ENCODE measurements around the gene GCHFR. TPM values are rescaled to one million over a fixed set of nuclear protein-coding genes. Genes with fewer than 3 reads are reported as not detected.
A peak's percentile ranks its signal among the peaks of the same experiment; 100 is the strongest.

Gene GCHFR
- polyA plus RNA-seq, 2 donors = 42.9 to 87.9 TPM

DNA sequence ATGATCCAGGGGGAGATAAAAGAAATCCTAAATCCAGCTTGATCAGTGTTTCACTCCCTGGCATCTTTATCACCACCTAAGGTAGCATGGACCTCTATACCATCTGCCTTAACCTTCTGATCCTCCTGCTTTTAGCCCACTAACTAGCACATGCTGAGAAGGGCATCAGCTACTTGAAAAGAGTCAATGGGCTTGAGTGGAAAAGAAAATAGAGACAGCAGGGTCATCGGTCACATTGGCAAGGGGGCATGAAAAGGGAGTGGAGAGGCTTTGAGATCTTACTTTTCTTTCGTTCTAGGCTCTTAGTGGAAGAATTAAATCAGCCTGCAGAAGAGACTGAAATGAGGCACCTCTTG, 42.8 kb downstream of the GCHFR start:
- peak overlapping the region; percentile 93 to 98 for H3K4me3 ChIP-seq (ENCODE audit: low read depth in 1 of 2, low read length in 2 of 2)
- H3K27ac ChIP-seq (ENCODE audit: low read depth in 2 of 2, low read length in 1 of 2) = peak overlapping the region; percentile 96 to 97
- H3K4me1 ChIP-seq (ENCODE audit: control insufficient read depth in 2 of 2, insufficient read depth in 2 of 2, low read length in 1 of 2) = peaks cover 2 to 4% of the 10 kb centered on the region in 2 donors
- WGBS, 2 donors = 0 to 1% methylated on average over 2 of the region's 2 CpGs
- peaks cover 3 to 17% of the 10 kb centered on the region in 2 donors for H3K36me3 ChIP-seq (ENCODE audit: control insufficient read depth in 2 of 2, insufficient read depth in 2 of 2, low read length in 1 of 2)
- H3K9me3 ChIP-seq (ENCODE audit: control insufficient read depth in 2 of 2, insufficient read depth in 1 of 2, low read depth in 1 of 2, low read length in 1 of 2) = no peaks in the 10 kb centered on the region
- no peaks in the 10 kb centered on the region for H3K27me3 ChIP-seq (ENCODE audit: control insufficient read depth in 1 of 2, insufficient read depth in 2 of 2, low read length in 2 of 2)

DNA sequence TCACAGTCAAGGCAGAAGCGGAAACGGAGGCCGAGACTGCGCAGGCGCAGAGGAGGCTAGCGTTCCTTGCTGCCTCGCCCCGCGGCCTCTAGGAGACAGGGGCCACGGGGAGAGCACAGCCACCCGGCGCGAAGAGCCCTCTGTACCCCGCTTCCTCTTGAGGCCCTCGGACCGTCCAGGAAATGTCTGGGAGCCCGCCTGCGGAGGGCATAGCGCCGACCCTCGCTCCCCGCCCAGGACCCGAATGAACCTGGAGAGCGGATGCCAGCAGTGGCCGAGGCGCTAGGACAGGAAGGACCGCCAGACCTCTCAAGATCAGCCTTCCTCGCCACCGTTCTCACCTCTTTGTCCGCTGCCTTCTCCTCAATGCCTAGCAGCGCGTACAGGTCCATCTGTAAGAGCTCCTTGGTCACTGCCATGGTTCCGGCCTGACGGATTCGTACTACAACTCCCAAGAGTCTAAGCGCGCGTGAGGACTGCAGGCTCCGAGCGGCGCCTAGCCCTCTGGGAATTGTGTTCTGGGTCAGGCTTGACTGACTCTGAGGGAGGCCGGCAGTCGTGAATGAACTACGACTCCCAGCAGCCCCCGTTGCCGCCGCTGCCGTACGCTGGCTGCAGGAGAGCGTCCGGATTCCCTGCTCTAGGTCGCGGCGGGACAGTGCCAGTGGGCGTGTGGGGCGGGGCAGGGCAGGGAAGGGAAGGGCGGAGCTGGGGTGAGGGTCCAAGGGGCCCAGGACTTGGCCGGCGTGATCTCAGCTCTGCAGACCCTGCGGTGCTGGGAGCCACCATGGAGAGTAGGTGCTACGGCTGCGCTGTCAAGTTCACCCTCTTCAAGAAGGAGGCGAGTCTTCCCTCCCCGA, 43.4 kb downstream of the GCHFR start, which contains the start of the genes DNAJC17 and ZFYVE19:
DNAJC17 (minus strand) TSS at position 446 of the 860 bp plus-strand sequence; CDS start at position 419, 27 bp downstream.
ZFYVE19 (plus strand) TSS at position 62 of the 860 bp plus-strand sequence; CDS start at position 563, 501 bp downstream.
- Histone ChIP-seq H3K9me3 (ENCODE audit: control insufficient read depth in 2 of 2, insufficient read depth in 1 of 2, low read depth in 1 of 2, low read length in 1 of 2) (no peaks in the 10 kb centered on the region), H3K36me3 (ENCODE audit: control insufficient read depth in 2 of 2, insufficient read depth in 2 of 2, low read length in 1 of 2) (peaks cover 3 to 17% of the 10 kb centered on the region in 2 donors), H3K27me3 (ENCODE audit: control insufficient read depth in 1 of 2, insufficient read depth in 2 of 2, low read length in 2 of 2) (no peaks in the 10 kb centered on the region), H3K4me1 (ENCODE audit: control insufficient read depth in 2 of 2, insufficient read depth in 2 of 2, low read length in 1 of 2) (peaks cover 2% of the 10 kb centered on the region in 2 donors), H3K4me3 (ENCODE audit: low read depth in 1 of 2, low read length in 2 of 2) (peak within 1 kb of the TSS; percentile 93 to 98), H3K27ac (ENCODE audit: low read depth in 2 of 2, low read length in 1 of 2) (peak within 1 kb of the TSS; percentile 96 to 97)
- WGBS, 2 donors = 0% methylated on average over 62 to 64 of the region's 64 CpGs

DNA sequence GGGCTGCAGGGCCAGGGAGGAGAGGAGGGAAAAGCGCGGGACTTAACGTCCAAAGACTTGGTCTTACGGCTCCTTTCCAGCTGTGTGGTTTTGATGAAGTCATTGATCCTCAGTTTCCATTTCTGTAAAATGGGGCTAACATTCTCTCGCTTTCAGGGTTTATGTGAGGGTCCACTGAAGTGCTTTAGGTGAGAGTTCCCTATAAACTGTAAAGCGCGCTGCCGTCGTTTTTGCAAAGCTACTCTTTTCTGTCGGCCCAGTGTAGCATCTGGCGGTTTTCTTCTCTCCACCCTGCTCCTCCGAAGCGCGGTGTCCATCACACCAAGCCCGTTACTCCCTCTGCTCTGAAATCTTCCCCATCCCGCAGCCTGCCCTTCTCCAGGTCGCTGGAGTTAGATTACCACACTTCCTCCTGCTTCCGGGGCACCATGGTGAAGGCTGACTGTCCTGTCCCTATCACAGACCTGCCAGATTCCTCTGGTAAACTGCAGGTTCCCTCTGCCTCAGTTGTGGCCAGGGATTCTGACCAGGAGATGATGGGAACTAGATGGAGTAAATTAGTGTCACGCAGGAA, 44.1 kb downstream of the GCHFR start:
- peak overlapping the region; percentile 72 to 80 for H3K27ac ChIP-seq (ENCODE audit: low read depth in 2 of 2, low read length in 1 of 2)
- peaks cover 3 to 22% of the 10 kb centered on the region in 2 donors for H3K36me3 ChIP-seq (ENCODE audit: control insufficient read depth in 2 of 2, insufficient read depth in 2 of 2, low read length in 1 of 2)
- H3K4me3 ChIP-seq (ENCODE audit: low read depth in 1 of 2, low read length in 2 of 2) = peak overlapping the region; percentile 93 to 98
- peaks cover 2% of the 10 kb centered on the region in 2 donors for H3K4me1 ChIP-seq (ENCODE audit: control insufficient read depth in 2 of 2, insufficient read depth in 2 of 2, low read length in 1 of 2)
- no peaks in the 10 kb centered on the region for H3K27me3 ChIP-seq (ENCODE audit: control insufficient read depth in 1 of 2, insufficient read depth in 2 of 2, low read length in 2 of 2)
- no peaks in the 10 kb centered on the region for H3K9me3 ChIP-seq (ENCODE audit: control insufficient read depth in 2 of 2, insufficient read depth in 1 of 2, low read depth in 1 of 2, low read length in 1 of 2)
- 19 to 57% methylated on average over 19 of the region's 19 CpGs for WGBS, 2 donors

DNA sequence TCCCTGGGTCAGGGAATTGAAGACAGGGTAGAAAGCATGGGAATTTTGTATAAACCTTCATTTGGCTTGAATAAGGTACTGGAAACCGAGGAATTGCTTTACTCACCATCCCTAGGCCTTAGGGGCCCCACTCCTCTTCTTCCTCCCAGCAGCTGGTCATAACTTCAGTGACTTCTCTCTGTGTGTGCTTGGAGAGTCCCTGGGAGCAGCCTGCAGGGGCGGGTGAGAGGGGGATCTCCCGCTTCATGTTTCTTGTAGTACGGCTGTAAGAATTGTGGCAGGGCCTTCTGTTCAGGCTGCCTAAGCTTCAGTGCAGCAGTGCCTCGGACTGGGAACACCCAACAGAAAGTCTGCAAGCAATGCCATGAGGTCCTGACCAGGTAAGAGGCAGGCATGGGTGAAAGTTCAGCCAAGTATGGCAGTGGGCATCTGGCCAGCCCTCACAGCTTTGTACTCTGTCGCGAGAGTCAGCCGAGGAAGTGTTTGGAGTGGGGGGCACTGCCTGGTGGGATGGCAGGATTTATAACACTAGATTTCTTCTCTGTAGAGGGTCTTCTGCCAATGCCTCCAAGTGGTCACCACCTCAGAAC, 45.1 kb downstream of the GCHFR start:
- H3K9me3 ChIP-seq (ENCODE audit: control insufficient read depth in 2 of 2, insufficient read depth in 1 of 2, low read depth in 1 of 2, low read length in 1 of 2) = no peaks in the 10 kb centered on the region
- H3K27me3 ChIP-seq (ENCODE audit: control insufficient read depth in 1 of 2, insufficient read depth in 2 of 2, low read length in 2 of 2) = no peaks in the 10 kb centered on the region
- no peak overlapping the region for H3K27ac ChIP-seq (ENCODE audit: low read depth in 2 of 2, low read length in 1 of 2)
- H3K36me3 ChIP-seq (ENCODE audit: control insufficient read depth in 2 of 2, insufficient read depth in 2 of 2, low read length in 1 of 2) = peaks cover 3 to 32% of the 10 kb centered on the region in 2 donors
- peaks cover 2% of the 10 kb centered on the region in 2 donors for H3K4me1 ChIP-seq (ENCODE audit: control insufficient read depth in 2 of 2, insufficient read depth in 2 of 2, low read length in 1 of 2)
- WGBS, 2 donors = 75 to 76% methylated on average over 8 of the region's 8 CpGs
- no peak overlapping the region for H3K4me3 ChIP-seq (ENCODE audit: low read depth in 1 of 2, low read length in 2 of 2)

DNA sequence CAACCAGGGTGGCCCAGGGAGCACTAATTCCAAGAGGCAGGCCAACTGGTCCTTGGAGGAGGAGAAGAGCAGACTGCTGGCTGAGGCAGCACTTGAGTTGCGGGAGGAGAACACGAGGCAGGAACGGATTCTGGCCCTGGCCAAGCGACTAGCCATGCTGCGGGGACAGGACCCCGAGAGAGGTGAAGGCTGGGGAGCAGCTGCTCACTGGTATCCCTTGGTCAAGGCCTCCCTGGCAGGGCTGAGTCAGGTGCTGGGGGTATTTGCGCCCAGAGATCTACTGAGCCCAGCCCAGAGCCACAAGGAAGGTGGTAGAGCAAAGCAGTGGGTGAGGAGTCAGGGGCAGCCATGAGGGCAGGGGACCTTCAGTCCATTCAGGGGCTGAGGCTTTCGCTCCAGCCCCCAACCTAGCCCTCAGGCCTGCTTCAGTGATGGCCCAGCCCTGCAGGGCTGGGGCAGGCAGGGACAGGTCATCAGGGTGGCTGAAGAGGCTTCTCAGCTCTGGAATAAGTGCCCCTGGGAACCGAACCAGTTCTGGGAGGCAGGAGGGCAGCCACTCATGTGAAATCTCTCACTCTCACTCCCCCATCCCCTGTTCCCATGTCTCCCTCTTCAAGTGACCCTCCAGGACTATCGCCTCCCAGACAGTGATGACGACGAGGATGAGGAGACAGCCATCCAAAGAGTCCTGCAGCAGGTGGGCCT, 49.0 kb downstream of the GCHFR start:
- peaks cover 3 to 37% of the 10 kb centered on the region in 2 donors for H3K36me3 ChIP-seq (ENCODE audit: control insufficient read depth in 2 of 2, insufficient read depth in 2 of 2, low read length in 1 of 2)
- no peak overlapping the region for H3K4me3 ChIP-seq (ENCODE audit: low read depth in 1 of 2, low read length in 2 of 2)
- WGBS, 2 donors = 95 to 96% methylated on average over 12 of the region's 12 CpGs
- peaks cover 0 to 2% of the 10 kb centered on the region in 2 donors for H3K4me1 ChIP-seq (ENCODE audit: control insufficient read depth in 2 of 2, insufficient read depth in 2 of 2, low read length in 1 of 2)
- no peak overlapping the region for H3K27ac ChIP-seq (ENCODE audit: low read depth in 2 of 2, low read length in 1 of 2)
- no peaks in the 10 kb centered on the region for H3K9me3 ChIP-seq (ENCODE audit: control insufficient read depth in 2 of 2, insufficient read depth in 1 of 2, low read depth in 1 of 2, low read length in 1 of 2)
- H3K27me3 ChIP-seq (ENCODE audit: control insufficient read depth in 1 of 2, insufficient read depth in 2 of 2, low read length in 2 of 2) = no peaks in the 10 kb centered on the region

DNA sequence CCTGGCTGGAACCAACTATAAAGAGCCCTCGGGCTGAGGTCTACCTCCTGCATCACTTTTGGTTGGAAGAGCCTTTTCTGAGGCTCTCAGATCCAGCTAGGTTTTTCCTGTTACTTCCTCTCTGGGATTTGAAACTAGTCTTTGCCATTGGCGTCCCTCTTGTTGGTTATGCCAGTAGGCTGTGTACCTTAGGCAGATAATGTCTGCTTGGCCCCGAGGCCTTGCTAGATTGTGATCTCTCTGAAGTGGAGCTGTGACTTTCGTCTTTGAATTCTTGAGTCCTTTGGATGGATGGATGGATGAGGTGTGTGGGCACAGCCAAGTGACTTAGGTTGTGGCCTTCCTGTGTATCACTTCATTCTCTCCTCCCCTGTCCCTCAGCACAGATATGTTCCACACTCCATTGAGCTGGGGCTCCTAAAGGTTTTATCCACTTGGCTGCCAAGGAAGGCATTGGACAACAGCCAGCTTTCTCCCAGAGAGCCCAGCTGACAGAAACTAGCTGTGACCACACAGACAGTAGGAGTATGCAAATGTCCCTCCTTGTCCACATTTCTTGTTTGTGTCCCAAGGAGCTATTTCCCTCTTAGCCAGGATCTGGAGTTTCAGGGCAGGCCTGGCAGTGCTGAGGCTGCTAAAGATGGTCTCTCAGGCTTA, 51.3 kb downstream of the GCHFR start:
- Histone ChIP-seq H3K9me3 (ENCODE audit: control insufficient read depth in 2 of 2, insufficient read depth in 1 of 2, low read depth in 1 of 2, low read length in 1 of 2) (no peaks in the 10 kb centered on the region), H3K4me1 (ENCODE audit: control insufficient read depth in 2 of 2, insufficient read depth in 2 of 2, low read length in 1 of 2) (no peaks in the 10 kb centered on the region), H3K4me3 (ENCODE audit: low read depth in 1 of 2, low read length in 2 of 2) (no peak overlapping the region), H3K27ac (ENCODE audit: low read depth in 2 of 2, low read length in 1 of 2) (no peak overlapping the region), H3K36me3 (ENCODE audit: control insufficient read depth in 2 of 2, insufficient read depth in 2 of 2, low read length in 1 of 2) (peaks cover 0 to 26% of the 10 kb centered on the region in 2 donors), H3K27me3 (ENCODE audit: control insufficient read depth in 1 of 2, insufficient read depth in 2 of 2, low read length in 2 of 2) (no peaks in the 10 kb centered on the region)
- WGBS, 2 donors = 73 to 88% methylated on average over 4 of the region's 4 CpGs

Other genes starting within 250 kb of the GCHFR start
- gene CCDC32, start 199.0 kb upstream of the GCHFR start, polyA plus RNA-seq = 10 to 100 TPM in 1 of 2 donors, 1 to 10 TPM in 1; 7.9 to 11.1 TPM
- 1 to 10 TPM; 5.0 to 7.3 TPM for gene RPUSD2, start 194.8 kb upstream of the GCHFR start, polyA plus RNA-seq
- 1 to 10 TPM; 1.8 to 2.6 TPM for gene KNL1, start 169.8 kb upstream of the GCHFR start, polyA plus RNA-seq
- gene RAD51, start 68.9 kb upstream of the GCHFR start, polyA plus RNA-seq = 1 to 10 TPM; 2.5 to 5.9 TPM
- gene RMDN3, start 8.8 kb upstream of the GCHFR start, polyA plus RNA-seq = 10 to 100 TPM; 18.0 to 21.6 TPM
- 10 to 100 TPM; 21.3 to 71.9 TPM for gene C15orf62, start 5.9 kb downstream of the GCHFR start, polyA plus RNA-seq
- gene ZFYVE19, start 43.0 kb downstream of the GCHFR start, polyA plus RNA-seq = 10 to 100 TPM; 22.5 to 45.5 TPM
- 10 to 100 TPM; 51.3 to 88.1 TPM for gene DNAJC17, start 43.4 kb downstream of the GCHFR start, polyA plus RNA-seq
- under 1 TPM; 0.21 to 0.37 TPM for gene PPP1R14D, start 64.6 kb downstream of the GCHFR start, polyA plus RNA-seq
- gene SPINT1, start 80.0 kb downstream of the GCHFR start, polyA plus RNA-seq = 100 to 1,000 TPM; 161 to 191 TPM
- gene RHOV, start 110.2 kb downstream of the GCHFR start, polyA plus RNA-seq = 100 to 1,000 TPM; 137 to 138 TPM
- gene VPS18, start 130.4 kb downstream of the GCHFR start, polyA plus RNA-seq = 1 to 10 TPM; 6.8 to 7.6 TPM
- gene DLL4, start 165.3 kb downstream of the GCHFR start, polyA plus RNA-seq = 1 to 10 TPM; 1.8 to 1.9 TPM
- gene CHAC1, start 189.4 kb downstream of the GCHFR start, polyA plus RNA-seq = 10 to 100 TPM; 21.1 to 70.9 TPM

Data from esophagus (tissue), 2 donors.